Measurements from ENCODE around the gene ACIN1. TPM values are rescaled to one million over a fixed set of nuclear protein-coding genes. Genes with fewer than 3 reads are reported as not detected.
A peak's percentile ranks its signal among the peaks of the same experiment; 100 is the strongest.

The ACIN1 gene
- total and polyA plus RNA-seq, 2 of the 8 experiments (the other 6 are each of a cell fraction or from before 2014, with no cell fraction given), result 132 to 233 TPM

GRCh38 chr14:23034498-23035302, 60.2 kb downstream of the ACIN1 start, which contains the start of gene PSMB5:
PSMB5 (minus strand) TSS chr14:23034900; CDS start chr14:23034881, 19 bp downstream.
- Histone ChIP-seq H3K9me3 (ENCODE audit: insufficient read depth in 2 of 2, low read depth in 1 of 2, low read length in 1 of 2) (no peaks in the 10 kb centered on the region), H3K4me2 (ENCODE audit: insufficient read depth in 1 of 2, low read depth in 2 of 2, low read length in 2 of 2) (peak within 1 kb of the TSS; percentile 75 to 78), H3K27me3 (replicated peaks in 1 of 4; ENCODE audit: control insufficient read depth in 3 of 4, extremely low read depth in 1 of 4, insufficient read depth in 3 of 4, low read length in 3 of 4) (no peaks in the 10 kb centered on the region), H4K5ac (ENCODE audit: insufficient read length, low read depth, low read length) (peak within 1 kb of the TSS; percentile 88), H2AFZ (ENCODE audit: low read length) (peak within 1 kb of the TSS; percentile 100), H3K79me1 (ENCODE audit: low read depth, low read length) (peaks cover 2% of the 10 kb centered on the region; the same call in 1 of the 2 replicates), H3K14ac (ENCODE audit: insufficient read length) (no peak within 1 kb of the TSS), H2BK12ac (ENCODE audit: low read depth, low read length) (peak within 1 kb of the TSS; percentile 99; the same call in 1 of the 2 replicates), H4K91ac (replicated peaks; ENCODE audit: insufficient read length, low read length) (peak within 1 kb of the TSS; percentile 87), H3K23ac (ENCODE audit: insufficient read length) (no peak within 1 kb of the TSS), H3K56ac (replicated peaks; ENCODE audit: insufficient read length, low read depth, low read length) (peak within 1 kb of the TSS; percentile 94), H3K9ac (replicated peaks in 1 of 4; ENCODE audit: extremely low read depth in 1 of 4, low read depth in 3 of 4, low read length in 3 of 4) (peak within 1 kb of the TSS; percentile 75 to 99 (median 96)), H2BK120ac (replicated peaks; ENCODE audit: low read depth, low read length) (peak within 1 kb of the TSS; percentile 80), H3K4me3 (ENCODE audit: extremely low read depth in 1 of 4, insufficient read depth in 2 of 4, low read depth in 3 of 4, low read length in 4 of 4) (peak within 1 kb of the TSS; percentile 79 to 95 (median 88)), H3K4ac (replicated peaks; ENCODE audit: insufficient read length, low read depth, low read length) (peak within 1 kb of the TSS; percentile 28), H3K36me3 (ENCODE audit: control insufficient read depth in 2 of 4, insufficient read depth in 4 of 4, low read length in 3 of 4) (peaks cover 0 to 36% (median 23%) of the 10 kb centered on the region in 4 experiments; a peak in 7 of 8 replicates), H2BK20ac (ENCODE audit: low read length) (peak within 1 kb of the TSS; percentile 96; the same call in 1 of the 2 replicates), H4K20me1 (replicated peaks in 1 of 2; ENCODE audit: control insufficient read depth in 1 of 2, insufficient read depth in 2 of 2, low read length in 2 of 2) (peaks cover 0 to 2% of the 10 kb centered on the region in 2 experiments), H3K23me2 (ENCODE audit: low read depth, low read length) (peaks cover 3% of the 10 kb centered on the region), H3K18ac (ENCODE audit: extremely low read depth, low read length) (peak within 1 kb of the TSS; percentile 98), H4K8ac (ENCODE audit: extremely low read depth, insufficient read depth, low read length) (peak within 1 kb of the TSS; percentile 97; the same call in 1 of the 2 replicates), H3K27ac (ENCODE audit: low read depth, low read length) (peak within 1 kb of the TSS; percentile 98), H2BK5ac (ENCODE audit: low read depth, low read length) (peak within 1 kb of the TSS; percentile 100), H2AK5ac (ENCODE audit: low read depth, low read length) (no peak within 1 kb of the TSS), H3K4me1 (replicated peaks in 1 of 4; ENCODE audit: control insufficient read depth in 3 of 4, insufficient read depth in 4 of 4, low read length in 3 of 4) (peaks cover 0 to 3% (median 1%) of the 10 kb centered on the region in 4 experiments; a peak in 2 of 7 replicates), H3K79me2 (ENCODE audit: control insufficient read depth in 1 of 2, insufficient read depth in 2 of 2, low read length in 2 of 2) (peaks cover 0 to 19% of the 10 kb centered on the region in 2 experiments; a peak in 3 of 4 replicates), H2BK15ac (ENCODE audit: low read length) (peak within 1 kb of the TSS; percentile 93; the same call in 1 of the 2 replicates)
- WGBS, 2 experiments (ENCODE audit: extremely low coverage in 1 of 2, insufficient coverage in 1 of 2, insufficient read length in 1 of 2, insufficient replicate concordance in 2 of 2, low coverage in 1 of 2, low lambda C conversion rate in 2 of 2, missing lambda C conversion rate in 1 of 2), result 1% methylated on average over 33 of the region's 36 CpGs; no CpG with 5 or more reads in 1 of the 2 experiments
- DNase-seq (ENCODE audit: low read depth in 1 of 2, low spot score in 2 of 2) (peak; percentile 80 to 89), FAIRE-seq (peak; percentile 71)
- ChIA-PET POLR2A (ENCODE audit: partially characterized antibody) (interaction anchor here (0.6 to 8.3 kb wide), 18 partner anchors 10 to 341 kb away, joined by 3 to 94 read pairs (median 8); partner anchors contain the start of genes ACIN1, AJUBA, C14orf119 and CDH24), CTCF (ENCODE audit: partially characterized antibody) (interaction anchor here (0.5 to 3.0 kb wide), 6 partner anchors 21 to 465 kb away, joined by 3 to 19 read pairs (median 8); partner anchors contain the start of gene AJUBA)
- TF ChIP-seq ATF2 (IDR thresholded peaks at IDR 0.05; ENCODE audit: low read length) (no peak), POLR2AphosphoS5 (IDR thresholded peaks at IDR 0.05; ENCODE audit: low read depth, low read length) (peak; percentile 31), TBP (IDR thresholded peaks at IDR 0.05; ENCODE audit: low read depth, low read length) (peak; percentile 77), YY1 (IDR thresholded peaks at IDR 0.05; ENCODE audit: low read depth, low read length) (peak; percentile 98), SAP30 (IDR thresholded peaks at IDR 0.05; ENCODE audit: insufficient read depth, insufficient replicate concordance, low read length) (peak; percentile 88), MAFK (IDR thresholded peaks at IDR 0.05; ENCODE audit: low read depth, low read length) (peak; percentile 67), TAF1 (IDR thresholded peaks at IDR 0.05; ENCODE audit: low read depth, low read length) (peak; percentile 97), POLR2A (IDR thresholded peaks at IDR 0.05; ENCODE audit: control extremely low read depth in 1 of 2, low read depth in 2 of 2, low read length in 2 of 2) (peak; percentile 75 to 89), CEBPB (IDR thresholded peaks at IDR 0.05; ENCODE audit: low read depth, low read length) (peak; percentile 96), KDM4A (IDR thresholded peaks at IDR 0.05; ENCODE audit: low read depth, low read length, severe bottlenecking) (peak; percentile 42)
